Chondrocyte (in vitro differentiated cells): ENCODE measurements around the gene ZNF579. TPM values are rescaled to one million over a fixed set of nuclear protein-coding genes. Genes with fewer than 3 reads are reported as not detected.
A peak's percentile ranks its signal among the peaks of the same experiment; 100 is the strongest.

ENCODE experiments used
- DNase-seq: peaks from one replicate; pipeline ENCODE4 v3.0.0; 2021; ENCODE audit warnings: mixed read lengths, low spot score
- H3K27ac Mint-ChIP-seq: one replicate; pipeline ENCODE4 v1.8.0; 2021; ENCODE audit warnings: mild to moderate bottlenecking, moderate library complexity, mixed read lengths; ENCODE audit not compliant: unreplicated experiment
- H3K27me3 Mint-ChIP-seq: 2 replicates; pipeline ENCODE4 v1.8.0; 2021; ENCODE audit warnings: low read depth, mixed read lengths
- H3K36me3 Mint-ChIP-seq: 2 replicates; pipeline ENCODE4 v1.8.0; 2021; ENCODE audit warnings: low read depth, mixed read lengths
- H3K4me1 Mint-ChIP-seq: 2 replicates; pipeline ENCODE4 v1.8.0; 2021; ENCODE audit warnings: low read depth, mild to moderate bottlenecking, mixed read lengths
- H3K4me3 Mint-ChIP-seq: one replicate; pipeline ENCODE4 v1.8.0; 2021; ENCODE audit warnings: mild to moderate bottlenecking, moderate library complexity, mixed read lengths; ENCODE audit not compliant: unreplicated experiment
- H3K9me3 Mint-ChIP-seq: 2 replicates; pipeline ENCODE4 v1.8.0; 2021; ENCODE audit warnings: low read depth, mixed read lengths
- total RNA-seq: library from RNA; stranded (reverse); gene quantifications from 3 replicates; pipeline ENCODE4 v1.2.1, GENCODE V29; 2021
- TF ChIP-seq, protein P1 (sequence below): fragments of 200-600 bp; sonication (generic); IDR thresholded peaks from 2 replicates; pipeline ENCODE4 v1.5.0; 2021; ENCODE audit warnings: antibody characterized with exemption, mild to moderate bottlenecking, moderate library complexity

The ZNF579 gene
- total RNA-seq, 1 donor from 2014 or later, result 23.6 TPM

GRCh38 chr19:55552620-55553019 is 28.0 kb downstream of the ZNF579 start:
- H3K4me3 Mint-ChIP-seq, result peak overlapping the region; percentile 15
- H3K27ac Mint-ChIP-seq, result peak overlapping the region; percentile 95
- H3K9me3 Mint-ChIP-seq, result no peaks in the 10 kb centered on the region
- no peaks in the 10 kb centered on the region for H3K27me3 Mint-ChIP-seq
- TF ChIP-seq, protein P1, sequence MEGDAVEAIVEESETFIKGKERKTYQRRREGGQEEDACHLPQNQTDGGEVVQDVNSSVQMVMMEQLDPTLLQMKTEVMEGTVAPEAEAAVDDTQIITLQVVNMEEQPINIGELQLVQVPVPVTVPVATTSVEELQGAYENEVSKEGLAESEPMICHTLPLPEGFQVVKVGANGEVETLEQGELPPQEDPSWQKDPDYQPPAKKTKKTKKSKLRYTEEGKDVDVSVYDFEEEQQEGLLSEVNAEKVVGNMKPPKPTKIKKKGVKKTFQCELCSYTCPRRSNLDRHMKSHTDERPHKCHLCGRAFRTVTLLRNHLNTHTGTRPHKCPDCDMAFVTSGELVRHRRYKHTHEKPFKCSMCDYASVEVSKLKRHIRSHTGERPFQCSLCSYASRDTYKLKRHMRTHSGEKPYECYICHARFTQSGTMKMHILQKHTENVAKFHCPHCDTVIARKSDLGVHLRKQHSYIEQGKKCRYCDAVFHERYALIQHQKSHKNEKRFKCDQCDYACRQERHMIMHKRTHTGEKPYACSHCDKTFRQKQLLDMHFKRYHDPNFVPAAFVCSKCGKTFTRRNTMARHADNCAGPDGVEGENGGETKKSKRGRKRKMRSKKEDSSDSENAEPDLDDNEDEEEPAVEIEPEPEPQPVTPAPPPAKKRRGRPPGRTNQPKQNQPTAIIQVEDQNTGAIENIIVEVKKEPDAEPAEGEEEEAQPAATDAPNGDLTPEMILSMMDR, result no peak
- H3K36me3 Mint-ChIP-seq, result no peaks in the 10 kb centered on the region
- peaks cover 52% of the 10 kb centered on the region for H3K4me1 Mint-ChIP-seq
- no peak for DNase-seq

- no peaks in the 10 kb centered on the region for H3K36me3 Mint-ChIP-seq
- TF ChIP-seq, protein P1, result no peak
- H3K27me3 Mint-ChIP-seq, result no peaks in the 10 kb centered on the region
- no peaks in the 10 kb centered on the region for H3K9me3 Mint-ChIP-seq
- H3K27ac Mint-ChIP-seq, result peak overlapping the region; percentile 95
- H3K4me3 Mint-ChIP-seq, result peak overlapping the region; percentile 15
- H3K4me1 Mint-ChIP-seq, result peaks cover 56% of the 10 kb centered on the region
- no peak for DNase-seq
Measured at GRCh38 chr19:55552206-55552605, 28.4 kb downstream of the ZNF579 start.

DNA sequence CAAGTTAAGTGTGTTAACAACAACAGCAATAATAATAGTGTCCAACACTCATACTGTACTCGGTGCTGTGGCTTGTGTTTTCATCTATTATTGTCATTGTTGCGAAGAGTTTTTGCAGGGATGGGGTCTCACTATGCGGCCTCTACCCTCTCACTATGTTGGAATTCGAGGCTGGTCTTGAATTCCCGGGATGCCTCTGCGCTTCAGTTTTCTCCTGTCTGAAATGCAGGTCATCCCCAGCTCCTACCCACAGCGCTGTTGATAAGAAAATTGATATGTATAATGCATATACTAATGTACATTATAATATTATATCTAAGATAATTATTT is 30.4 kb downstream of the ZNF579 start:
- no peak for DNase-seq
- Mint-ChIP-seq H3K27ac (peak overlapping the region; percentile 99), H3K27me3 (no peaks in the 10 kb centered on the region), H3K36me3 (no peaks in the 10 kb centered on the region), H3K4me3 (peak overlapping the region; percentile 52), H3K4me1 (peaks cover 65% of the 10 kb centered on the region), H3K9me3 (no peaks in the 10 kb centered on the region)
- TF ChIP-seq, protein P1, result no peak

- no peaks in the 10 kb centered on the region for H3K27me3 Mint-ChIP-seq
- H3K4me3 Mint-ChIP-seq, result peak overlapping the region; percentile 52
- no peak for DNase-seq
- no peaks in the 10 kb centered on the region for H3K36me3 Mint-ChIP-seq
- H3K9me3 Mint-ChIP-seq, result no peaks in the 10 kb centered on the region
- TF ChIP-seq, protein P1, result peak; percentile 44
- H3K27ac Mint-ChIP-seq, result peak overlapping the region; percentile 99
- peaks cover 65% of the 10 kb centered on the region for H3K4me1 Mint-ChIP-seq
Measured at GRCh38 chr19:55549500-55550320, 30.9 kb downstream of the ZNF579 start.

DNA sequence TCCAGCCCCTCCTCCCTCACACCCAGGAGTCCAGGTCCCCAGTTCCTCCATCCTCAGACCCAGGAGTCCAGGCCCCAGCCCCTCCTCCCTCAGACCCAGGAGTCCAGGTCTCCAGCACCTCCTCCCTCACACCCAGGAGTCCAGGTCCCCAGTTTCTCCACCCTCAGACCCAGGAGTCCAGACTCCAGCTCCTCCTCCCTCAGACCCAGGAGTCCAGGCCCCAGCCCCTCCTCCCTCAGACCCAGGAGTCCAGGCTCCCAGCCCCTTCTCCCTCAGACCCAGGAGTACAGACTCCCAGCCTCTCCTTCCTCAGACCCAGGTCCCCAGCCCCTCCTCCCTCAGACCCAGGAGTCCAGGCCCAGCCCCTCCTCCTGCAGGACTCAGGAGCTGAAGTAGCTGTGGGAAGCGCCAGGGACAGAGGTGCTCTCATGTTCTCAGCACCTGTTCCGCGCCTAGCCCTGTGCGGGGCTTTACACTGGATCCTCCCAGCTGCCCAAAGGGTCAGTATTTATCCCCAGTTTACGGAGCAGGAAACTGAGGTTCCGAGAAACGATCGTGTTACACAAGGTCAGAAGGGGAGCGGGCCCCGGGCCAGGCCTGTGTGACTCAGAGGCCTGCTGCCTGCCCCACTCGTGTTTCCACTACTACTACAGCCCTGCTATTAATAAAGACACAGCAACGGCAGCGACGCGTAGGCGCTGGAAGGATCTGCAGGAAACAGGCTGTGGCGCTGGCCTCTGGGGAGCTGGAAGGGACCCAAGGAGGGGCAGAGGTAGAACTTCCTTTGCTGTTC is 33.6 kb downstream of the ZNF579 start:
- Mint-ChIP-seq H3K36me3 (no peaks in the 10 kb centered on the region), H3K9me3 (peaks cover 2% of the 10 kb centered on the region), H3K27ac (peak overlapping the region; percentile 89), H3K27me3 (no peaks in the 10 kb centered on the region), H3K4me3 (peak overlapping the region; percentile 36), H3K4me1 (peaks cover 42% of the 10 kb centered on the region)
- no peak for DNase-seq
- TF ChIP-seq, protein P1, result no peak
